ENCODE data around the gene TRIM10.

The TRIM10 gene

GRCh38 chr6:30145818-30146217, 15.2 kb downstream of the TRIM10 start:
- no peak overlapping the region for H3K4me3 ChIP-seq (ENCODE audit: low read length)
- H3K9ac ChIP-seq (ENCODE audit: low read length) = no peak overlapping the region
- TF ChIP-seq EZH2 (optimal IDR thresholded peaks at IDR 0.05; ENCODE audit: low read depth, low read length) = no peak
- no peak for TF ChIP-seq CTCF (IDR thresholded peaks at IDR 0.05; ENCODE audit: low read length)
- no peak for TF ChIP-seq EZH2phosphoT487 (IDR thresholded peaks at IDR 0.05; ENCODE audit: low read length)
- no peak for DNase-seq
- no peak overlapping the region for H2AFZ ChIP-seq (ENCODE audit: low read length)
- no peaks in the 10 kb centered on the region for H3K4me1 ChIP-seq (ENCODE audit: low read length)
- H3F3A ChIP-seq (ENCODE audit: insufficient read depth, low read length) = no peaks in the 10 kb centered on the region
- H3K27ac ChIP-seq (ENCODE audit: low read length) = no peak overlapping the region
- H3K79me2 ChIP-seq (ENCODE audit: low read length) = no peaks in the 10 kb centered on the region
- no peak overlapping the region for H3K4me2 ChIP-seq (ENCODE audit: low read depth, low read length)
- H4K20me1 ChIP-seq (ENCODE audit: insufficient read depth, low read length) = no peaks in the 10 kb centered on the region
- no peaks in the 10 kb centered on the region for H3K9me2 ChIP-seq (replicated peaks; ENCODE audit: insufficient read depth, low read length)
- peaks cover 11% of the 10 kb centered on the region; the same call in 1 of the 2 replicates for H3K27me3 ChIP-seq (replicated peaks; ENCODE audit: insufficient read depth, low read length)
- H3K36me3 ChIP-seq (replicated peaks; ENCODE audit: insufficient read depth, low read length) = no peaks in the 10 kb centered on the region
- H3K9me3 ChIP-seq (replicated peaks; ENCODE audit: insufficient read depth, low read length) = no peaks in the 10 kb centered on the region

GRCh38 chr6:30144811-30145210, 16.2 kb downstream of the TRIM10 start:
- Histone ChIP-seq H3K4me3 (ENCODE audit: low read length) (no peak overlapping the region), H3K9me2 (replicated peaks; ENCODE audit: insufficient read depth, low read length) (no peaks in the 10 kb centered on the region), H2AFZ (ENCODE audit: low read length) (no peak overlapping the region), H4K20me1 (ENCODE audit: insufficient read depth, low read length) (no peaks in the 10 kb centered on the region), H3K36me3 (replicated peaks; ENCODE audit: insufficient read depth, low read length) (no peaks in the 10 kb centered on the region), H3K27ac (ENCODE audit: low read length) (no peak overlapping the region), H3K4me2 (ENCODE audit: low read depth, low read length) (no peak overlapping the region), H3K9ac (ENCODE audit: low read length) (no peak overlapping the region), H3F3A (ENCODE audit: insufficient read depth, low read length) (no peaks in the 10 kb centered on the region), H3K79me2 (ENCODE audit: low read length) (no peaks in the 10 kb centered on the region), H3K4me1 (ENCODE audit: low read length) (no peaks in the 10 kb centered on the region), H3K27me3 (replicated peaks; ENCODE audit: insufficient read depth, low read length) (peaks cover 11% of the 10 kb centered on the region; the same call in 1 of the 2 replicates), H3K9me3 (replicated peaks; ENCODE audit: insufficient read depth, low read length) (no peaks in the 10 kb centered on the region)
- TF ChIP-seq CTCF (IDR thresholded peaks at IDR 0.05; ENCODE audit: low read length) (no peak), EZH2phosphoT487 (IDR thresholded peaks at IDR 0.05; ENCODE audit: low read length) (no peak), EZH2 (optimal IDR thresholded peaks at IDR 0.05; ENCODE audit: low read depth, low read length) (no peak)
- no peak for DNase-seq

GRCh38 chr6:30143780-30144179, 17.2 kb downstream of the TRIM10 start:
- Histone ChIP-seq H2AFZ (ENCODE audit: low read length) (no peak overlapping the region), H3K4me2 (ENCODE audit: low read depth, low read length) (no peak overlapping the region), H3K27ac (ENCODE audit: low read length) (no peak overlapping the region), H3K9me3 (replicated peaks; ENCODE audit: insufficient read depth, low read length) (no peaks in the 10 kb centered on the region), H3K27me3 (replicated peaks; ENCODE audit: insufficient read depth, low read length) (peaks cover 14% of the 10 kb centered on the region; the same call in 1 of the 2 replicates), H3K9me2 (replicated peaks; ENCODE audit: insufficient read depth, low read length) (no peaks in the 10 kb centered on the region), H3K36me3 (replicated peaks; ENCODE audit: insufficient read depth, low read length) (no peaks in the 10 kb centered on the region), H3K9ac (ENCODE audit: low read length) (no peak overlapping the region), H3K4me3 (ENCODE audit: low read length) (no peak overlapping the region), H4K20me1 (ENCODE audit: insufficient read depth, low read length) (no peaks in the 10 kb centered on the region), H3K4me1 (ENCODE audit: low read length) (no peaks in the 10 kb centered on the region), H3F3A (ENCODE audit: insufficient read depth, low read length) (no peaks in the 10 kb centered on the region), H3K79me2 (ENCODE audit: low read length) (no peaks in the 10 kb centered on the region)
- no peak for DNase-seq
- TF ChIP-seq EZH2 (optimal IDR thresholded peaks at IDR 0.05; ENCODE audit: low read depth, low read length) = no peak
- TF ChIP-seq CTCF (IDR thresholded peaks at IDR 0.05; ENCODE audit: low read length) = no peak
- no peak for TF ChIP-seq EZH2phosphoT487 (IDR thresholded peaks at IDR 0.05; ENCODE audit: low read length)

Measured in MM.1S (cell line).